Measurements from ENCODE around the gene LPP. TPM values are rescaled to one million over a fixed set of nuclear protein-coding genes. Genes with fewer than 3 reads are reported as not detected.

Gene LPP
- total and polyA plus RNA-seq, 9 of the 15 experiments (the other 6 are each of a cell fraction or from before 2014, with no cell fraction given): 0.07 to 0.18 TPM; not detected in 7

- no peaks in the 10 kb centered on the region for H3K9me1 ChIP-seq (ENCODE audit: control insufficient read depth, insufficient read depth, low read length)
- FAIRE-seq: no peak
- H2AFZ ChIP-seq (ENCODE audit: low read depth, low read length): no peak overlapping the region
- no TSS peak for BruUV-seq (replicated peaks)
- no peaks in the 10 kb centered on the region for H3K79me2 ChIP-seq (ENCODE audit: control insufficient read depth, insufficient read depth, low read length)
- peaks cover 0 to 5% of the 10 kb centered on the region in 2 experiments; a peak in 2 of 5 replicates for H3K27me3 ChIP-seq (ENCODE audit: control insufficient read depth in 2 of 2, insufficient read depth in 2 of 2, low read length in 2 of 2)
- H3K27ac ChIP-seq (ENCODE audit: extremely low read depth, low read depth, low read length): no peak overlapping the region
- intact Hi-C loops (cut with micrococcal nuclease) (no loop called here), in situ Hi-C loops (cut with MboI) (no loop called here)
- no peak overlapping the region for H3K9ac ChIP-seq (ENCODE audit: insufficient read depth in 1 of 2, low read depth in 2 of 2, low read length in 2 of 2)
- no peak overlapping the region for H3K4me2 ChIP-seq (ENCODE audit: insufficient read depth, low read length)
- DNase-seq (ENCODE audit: extremely low read depth in 1 of 4, low spot score in 3 of 4): no peak
- 5% methylated on average over 5 of the region's 5 CpGs for WGBS (ENCODE audit: insufficient coverage, low coverage, missing lambda C conversion rate)
- no peaks in the 10 kb centered on the region for H3K36me3 ChIP-seq (ENCODE audit: control insufficient read depth, insufficient read depth, low read length)
- ChIA-PET POLR2A (no interaction called here), CTCF (ENCODE audit: low intra/inter-chr PET ratio) (no interaction called here)
- H3K9me3 ChIP-seq (replicated peaks; ENCODE audit: control insufficient read depth, insufficient read depth, low read depth, low read length): no peaks in the 10 kb centered on the region
- no peak for ATAC-seq
- no peak overlapping the region for H3K4me3 ChIP-seq
- H4K20me1 ChIP-seq (replicated peaks; ENCODE audit: control insufficient read depth, insufficient read depth, low read length): no peaks in the 10 kb centered on the region
- TF ChIP-seq RB1 (IDR thresholded peaks at IDR 0.05; ENCODE audit: low read depth): no peak
- no peak for TF ChIP-seq POLR2A (conservative IDR thresholded peaks at IDR 0.05)
- no peak for TF ChIP-seq PYGO2 (tag; IDR thresholded peaks at IDR 0.05)
- no peak for TF ChIP-seq CBX3 (IDR thresholded peaks at IDR 0.05; ENCODE audit: borderline replicate concordance in 1 of 2, low read length in 2 of 2)
- TF ChIP-seq ZBTB33 (CRISPR knock-in tag; IDR thresholded peaks at IDR 0.05): no peak
- TF ChIP-seq PRMT5 (CRISPR knock-in tag; IDR thresholded peaks at IDR 0.05): no peak
- TF ChIP-seq TRIM25 (IDR thresholded peaks at IDR 0.05; ENCODE audit: borderline replicate concordance): no peak
- TF ChIP-seq KLF10 (CRISPR knock-in tag; IDR thresholded peaks at IDR 0.05): no peak
- no peak for TF ChIP-seq NEUROD1 (IDR thresholded peaks at IDR 0.05; ENCODE audit: borderline replicate concordance, low read depth, low read length, partially characterized antibody)
- TF ChIP-seq CBFA2T2 (conservative IDR thresholded peaks at IDR 0.05): no peak
- TF ChIP-seq ZNF253 (CRISPR knock-in tag; conservative IDR thresholded peaks at IDR 0.05): no peak
- no peak for TF ChIP-seq MIER1 (IDR thresholded peaks at IDR 0.05; ENCODE audit: low read depth)
- TF ChIP-seq SRF (CRISPR knock-in tag; IDR thresholded peaks at IDR 0.05): no peak
- H3K4me1 ChIP-seq (replicated peaks in 1 of 2; ENCODE audit: control insufficient read depth in 2 of 2, insufficient read depth in 2 of 2, low read length in 2 of 2): no peaks in the 10 kb centered on the region
These were observed 77.0 kb downstream of the LPP start for GRCh38 chr3:188230962-188231361.

Data from K562 (cell line).